C4-2B (cell line): ENCODE measurements around the gene DOK4.

Experiments used
- H3K27ac ChIP-seq: fragments of 450-650 bp; 2 replicates; pipeline ENCODE4 v1.5.1; 2017
- CTCF ChIP-seq: fragments of 450-650 bp; conservative IDR thresholded peaks from 2 replicates; pipeline ENCODE4 v1.5.1; 2017; ENCODE audit warnings: mild to moderate bottlenecking
- ZFX ChIP-seq: fragments of 450-650 bp; IDR thresholded peaks from 2 replicates; pipeline ENCODE4 v1.6.1; 2017

DOK4 gene

GRCh38 chr16:57469046-57469445, 17.2 kb downstream of the DOK4 start:
- no peak overlapping the region for H3K27ac ChIP-seq

GRCh38 chr16:57468346-57468745, 17.9 kb downstream of the DOK4 start:
- no peak overlapping the region for H3K27ac ChIP-seq
- TF ChIP-seq ZFX = no peak
- no peak for TF ChIP-seq CTCF

More at GRCh38 chr16:57469046-57469445, 17.2 kb downstream of the DOK4 start:
- no peak for TF ChIP-seq CTCF
- no peak for TF ChIP-seq ZFX

- no peak overlapping the region for H3K27ac ChIP-seq
- TF ChIP-seq CTCF (no peak), ZFX (no peak)
Observed at GRCh38 chr16:57464523-57464922, 21.8 kb downstream of the DOK4 start.

- peak overlapping the region; percentile 91 for H3K27ac ChIP-seq
- TF ChIP-seq ZFX (0 out of 2 replicates have a peak, but pooled peaks have one; percentile 2), CTCF (no peak)
Observed at GRCh38 chr16:57462978-57463362, 23.3 kb downstream of the DOK4 start.

GRCh38 chr16:57462209-57462977, 23.9 kb downstream of the DOK4 start, which contains the start of gene POLR2C:
Gene POLR2C (plus strand): TSS chr16:57462679. CDS start chr16:57462725, 46 bp downstream.
- H3K27ac ChIP-seq = peak within 1 kb of the TSS; percentile 91
- TF ChIP-seq CTCF = peak; percentile 97
- peak; percentile 50 for TF ChIP-seq ZFX

- TF ChIP-seq ZFX (no peak), CTCF (no peak)
- no peak overlapping the region for H3K27ac ChIP-seq
Observed at GRCh38 chr16:57452021-57452420, 34.3 kb downstream of the DOK4 start.

GRCh38 chr16:57447186-57447962, 38.9 kb downstream of the DOK4 start, which contains the start of the genes CIAPIN1 and COQ9:
Gene CIAPIN1 (minus strand): TSS chr16:57447385. CDS start chr16:57440928, 6,457 bp downstream.
Gene COQ9 (plus strand): TSS chr16:57447479. CDS start chr16:57447506, 27 bp downstream.
- TF ChIP-seq CTCF (no peak), ZFX (peak; percentile 61)
- H3K27ac ChIP-seq = peak within 1 kb of the TSS; percentile 99
